Activated CD4-positive, alpha-beta T cell treated with anti-CD3 and anti-CD28 coated beads, Interleukin-2, Interleukin-4, amounts not matched to agents 100 ng/mL and 50 ng/mL, durations not matched to agents 16 hours and 8 hours (primary cell): ENCODE measurements around the gene GPR25.

ENCODE experiments used
- DNase-seq: peaks from one replicate; pipeline ENCODE4 v3.0.0-alpha.2; 2020; ENCODE audit warnings: low spot score

Gene GPR25

GRCh38 chr1:200873116-200873670 is 412 bp downstream of the GPR25 start:
- DNase-seq = no peak

- no peak for DNase-seq
These were observed 1.1 kb downstream of the GPR25 start for GRCh38 chr1:200873671-200874397.

- DNase-seq = no peak
These were observed 1.9 kb downstream of the GPR25 start for GRCh38 chr1:200874694-200875093.

- DNase-seq = no peak
These were observed 2.6 kb downstream of the GPR25 start for GRCh38 chr1:200875416-200875815.

- no peak for DNase-seq
These were observed 4.2 kb downstream of the GPR25 start for GRCh38 chr1:200877010-200877409.

GRCh38 chr1:200877839-200878551 is 5.2 kb downstream of the GPR25 start:
- peak; percentile 91 for DNase-seq

GRCh38 chr1:200880212-200880611 is 7.4 kb downstream of the GPR25 start:
- DNase-seq = peak; percentile 59

- no peak for DNase-seq
These were observed 10.3 kb downstream of the GPR25 start for GRCh38 chr1:200883118-200883517.

GRCh38 chr1:200885623-200886402 is 13.0 kb downstream of the GPR25 start:
- DNase-seq = no peak

- DNase-seq = no peak
These were observed 13.8 kb downstream of the GPR25 start for GRCh38 chr1:200886594-200886993.

- no peak for DNase-seq
These were observed 14.3 kb downstream of the GPR25 start for GRCh38 chr1:200887036-200887435.

- DNase-seq = no peak
These were observed 15.1 kb downstream of the GPR25 start for GRCh38 chr1:200887772-200888348.

GRCh38 chr1:200888349-200888838 is 15.6 kb downstream of the GPR25 start:
- DNase-seq = peak; percentile 73

- DNase-seq = peak; percentile 65
These were observed 16.8 kb downstream of the GPR25 start for GRCh38 chr1:200889571-200889970.

GRCh38 chr1:200890027-200890426 is 17.2 kb downstream of the GPR25 start:
- DNase-seq = no peak

GRCh38 chr1:200890818-200891773 is 18.3 kb downstream of the GPR25 start:
- no peak for DNase-seq

GRCh38 chr1:200891774-200892157 is 19.0 kb downstream of the GPR25 start:
- no peak for DNase-seq

- DNase-seq = no peak
These were observed 19.8 kb downstream of the GPR25 start for GRCh38 chr1:200892546-200892945.

GRCh38 chr1:200892958-200893357 is 20.2 kb downstream of the GPR25 start:
- DNase-seq = no peak

GRCh38 chr1:200893411-200893901 is 20.7 kb downstream of the GPR25 start:
- no peak for DNase-seq
